VCaP (cell line): Measurements from ENCODE around the gene SUMO3.

Experiments
- H3K27ac ChIP-seq: fragments of 450-650 bp; 2 replicates; pipeline ENCODE4 v1.5.1; 2017
- TF ChIP-seq, protein P1 (sequence below): fragments of 450-650 bp; conservative IDR thresholded peaks from 2 replicates; pipeline ENCODE4 v1.5.1; 2017; ENCODE audit warnings: mild to moderate bottlenecking, moderate library complexity

The SUMO3 gene

DNA sequence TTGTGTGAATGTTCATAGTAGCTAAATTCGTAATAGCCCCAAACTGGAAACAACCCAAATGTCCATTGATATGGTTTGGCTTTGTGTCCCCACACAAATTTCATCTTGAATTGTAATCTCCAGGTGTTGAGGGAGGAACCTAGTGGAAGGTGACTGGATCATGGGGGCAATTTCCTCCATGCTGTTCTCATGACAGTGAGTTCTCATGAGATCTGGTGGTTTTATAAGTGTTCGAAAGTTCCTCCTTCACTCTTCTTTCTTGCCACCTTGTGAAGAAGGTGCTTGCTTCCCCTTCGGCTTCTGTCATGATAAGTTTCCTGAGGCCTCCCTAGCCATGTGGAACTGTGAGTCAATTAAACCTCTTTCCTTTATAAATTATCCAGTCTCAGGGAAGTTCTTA is 27.5 kb downstream of the SUMO3 start:
- TF ChIP-seq, protein P1, sequence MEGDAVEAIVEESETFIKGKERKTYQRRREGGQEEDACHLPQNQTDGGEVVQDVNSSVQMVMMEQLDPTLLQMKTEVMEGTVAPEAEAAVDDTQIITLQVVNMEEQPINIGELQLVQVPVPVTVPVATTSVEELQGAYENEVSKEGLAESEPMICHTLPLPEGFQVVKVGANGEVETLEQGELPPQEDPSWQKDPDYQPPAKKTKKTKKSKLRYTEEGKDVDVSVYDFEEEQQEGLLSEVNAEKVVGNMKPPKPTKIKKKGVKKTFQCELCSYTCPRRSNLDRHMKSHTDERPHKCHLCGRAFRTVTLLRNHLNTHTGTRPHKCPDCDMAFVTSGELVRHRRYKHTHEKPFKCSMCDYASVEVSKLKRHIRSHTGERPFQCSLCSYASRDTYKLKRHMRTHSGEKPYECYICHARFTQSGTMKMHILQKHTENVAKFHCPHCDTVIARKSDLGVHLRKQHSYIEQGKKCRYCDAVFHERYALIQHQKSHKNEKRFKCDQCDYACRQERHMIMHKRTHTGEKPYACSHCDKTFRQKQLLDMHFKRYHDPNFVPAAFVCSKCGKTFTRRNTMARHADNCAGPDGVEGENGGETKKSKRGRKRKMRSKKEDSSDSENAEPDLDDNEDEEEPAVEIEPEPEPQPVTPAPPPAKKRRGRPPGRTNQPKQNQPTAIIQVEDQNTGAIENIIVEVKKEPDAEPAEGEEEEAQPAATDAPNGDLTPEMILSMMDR, result no peak
- no peak overlapping the region for H3K27ac ChIP-seq

DNA sequence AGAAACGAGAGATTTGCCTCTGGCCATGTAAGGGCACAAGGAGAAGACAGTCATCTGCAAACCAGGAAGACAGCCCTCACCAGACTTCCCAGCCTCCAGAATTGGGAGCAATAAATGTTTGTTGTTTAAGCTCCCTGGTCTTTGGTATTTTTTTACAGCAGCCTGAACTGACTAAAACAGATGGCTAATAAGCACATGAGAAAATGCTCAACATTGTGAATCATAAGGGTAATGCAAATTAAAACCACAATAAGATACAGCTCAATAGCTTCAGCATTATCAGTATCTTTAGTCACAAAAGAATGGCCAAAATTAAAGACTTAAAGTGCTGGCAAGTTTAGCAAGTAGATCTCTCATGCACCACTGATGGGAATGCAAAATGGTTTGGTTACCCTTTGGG is 28.0 kb downstream of the SUMO3 start:
- TF ChIP-seq, protein P1, result no peak
- H3K27ac ChIP-seq, result no peak overlapping the region

DNA sequence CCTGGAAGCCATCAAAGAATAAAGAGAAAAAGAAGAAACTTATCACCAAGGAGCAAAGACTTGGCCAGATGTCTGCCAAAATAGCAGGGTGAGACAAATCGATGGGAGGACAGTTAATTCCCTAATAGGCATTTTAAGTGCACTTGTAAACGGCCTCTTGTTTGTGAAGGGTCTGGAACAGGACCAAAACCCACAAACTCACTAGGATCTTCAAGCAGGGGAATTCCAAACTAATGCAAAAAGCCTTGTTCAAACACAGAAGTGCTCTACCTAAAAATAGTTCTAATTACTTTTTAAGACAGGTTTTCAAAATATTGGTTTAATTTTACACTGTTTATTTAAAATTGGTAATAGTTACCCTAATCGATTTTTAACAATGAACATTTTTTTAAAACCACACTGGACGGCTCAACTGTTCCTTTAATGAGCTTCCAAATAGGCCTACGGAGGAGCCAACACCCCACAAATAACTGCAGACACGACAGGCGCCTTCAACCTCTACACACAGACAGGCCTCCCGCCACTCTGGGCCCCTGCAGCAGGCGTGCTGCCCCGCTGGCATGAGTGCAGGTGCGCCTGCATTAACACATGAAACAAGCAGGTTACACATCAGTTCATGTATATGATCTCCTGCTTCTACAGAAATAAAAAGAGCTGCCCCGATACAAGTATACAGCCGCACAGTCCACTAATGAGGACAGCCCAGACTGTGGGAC is 32.1 kb downstream of the SUMO3 start:
- TF ChIP-seq, protein P1, result no peak
- peak overlapping the region; percentile 85 for H3K27ac ChIP-seq

- TF ChIP-seq, protein P1, result no peak
Measured at GRCh38 chr21:44784810-44785209, 33.1 kb downstream of the SUMO3 start.

GRCh38 chr21:44783020-44783696 is 34.7 kb downstream of the SUMO3 start:
- H3K27ac ChIP-seq, result no peak overlapping the region
- TF ChIP-seq, protein P1, result no peak

More at GRCh38 chr21:44784810-44785209, 33.1 kb downstream of the SUMO3 start:
- peak overlapping the region; percentile 85 for H3K27ac ChIP-seq

- H3K27ac ChIP-seq, result no peak overlapping the region
- TF ChIP-seq, protein P1, result no peak
Measured at GRCh38 chr21:44780767-44781459, 36.9 kb downstream of the SUMO3 start.

DNA sequence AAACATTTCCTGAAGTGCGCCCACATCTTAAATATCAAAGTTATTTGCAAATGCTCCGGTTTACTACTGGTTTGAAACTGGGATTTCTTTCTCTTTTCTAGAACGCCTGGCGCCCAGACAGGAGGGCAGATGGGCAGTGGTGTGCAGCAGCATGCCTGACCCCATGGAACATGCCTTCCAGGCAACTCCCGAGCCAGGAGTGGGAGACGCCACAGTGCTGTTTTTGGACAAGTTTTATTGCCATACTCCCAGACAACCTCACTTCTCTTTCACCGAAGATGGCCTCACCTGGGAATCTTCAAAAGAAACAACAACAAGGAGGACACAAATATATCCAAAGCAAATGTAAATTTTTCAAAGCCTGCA is 37.7 kb downstream of the SUMO3 start:
- TF ChIP-seq, protein P1, result no peak
- H3K27ac ChIP-seq, result no peak overlapping the region
